ENCODE measurements around the gene SIPA1. TPM values are rescaled to one million over a fixed set of nuclear protein-coding genes. Genes with fewer than 3 reads are reported as not detected.
A peak's percentile ranks its signal among the peaks of the same experiment; 100 is the strongest.
"Not testable (repeated sequence)": the region's sequence is repeated elsewhere in the genome, so short reads cannot be mapped to it uniquely, and the experiment has no call there.

The SIPA1 gene
- total RNA-seq, 2 donors from 2014 or later: 47.9 to 69.8 TPM

- H3K36me3 ChIP-seq: peaks cover 65% of the 10 kb centered on the region
- ATAC-seq (ENCODE audit: insufficient number of reproducible peaks, low FRiP score, low read depth): no peak
These were observed 3.8 kb upstream of the SIPA1 start for GRCh38 chr11:65634109-65634436.

GRCh38 chr11:65634440-65634839, 3.5 kb upstream of the SIPA1 start:
- no peaks in the 10 kb centered on the region for H3K9me3 ChIP-seq
- H3K36me3 ChIP-seq: peaks cover 62% of the 10 kb centered on the region
- no peak overlapping the region for H3K4me3 ChIP-seq
- no peak for TF ChIP-seq CTCF (IDR thresholded peaks at IDR 0.05)
- no peaks in the 10 kb centered on the region for H3K27me3 ChIP-seq (replicated peaks; ENCODE audit: insufficient read depth)
- H3K27ac ChIP-seq: no peak overlapping the region
- DNase-seq (ENCODE audit: low spot score) (no peak), ATAC-seq (ENCODE audit: insufficient number of reproducible peaks, low FRiP score, low read depth) (no peak)
- peaks cover 20 to 24% of the 10 kb centered on the region in 2 donors for H3K4me1 ChIP-seq (ENCODE audit: control insufficient read depth in 1 of 2, low read depth in 2 of 2)

More at GRCh38 chr11:65634109-65634436, 3.8 kb upstream of the SIPA1 start:
- H3K27ac ChIP-seq: no peak overlapping the region
- peaks cover 17 to 21% of the 10 kb centered on the region in 2 donors for H3K4me1 ChIP-seq (ENCODE audit: control insufficient read depth in 1 of 2, low read depth in 2 of 2)
- no peaks in the 10 kb centered on the region for H3K27me3 ChIP-seq (replicated peaks; ENCODE audit: insufficient read depth)
- H3K9me3 ChIP-seq: no peaks in the 10 kb centered on the region
- DNase-seq (ENCODE audit: low spot score): no peak
- no peak for TF ChIP-seq CTCF (IDR thresholded peaks at IDR 0.05)
- H3K4me3 ChIP-seq: no peak overlapping the region

GRCh38 chr11:65634905-65635731, 2.8 kb upstream of the SIPA1 start:
- no peak overlapping the region for H3K4me3 ChIP-seq
- no peak for TF ChIP-seq CTCF (IDR thresholded peaks at IDR 0.05)
- no peaks in the 10 kb centered on the region for H3K27me3 ChIP-seq (replicated peaks; ENCODE audit: insufficient read depth)
- peaks cover 56% of the 10 kb centered on the region for H3K36me3 ChIP-seq
- DNase-seq (ENCODE audit: low spot score) (no peak), ATAC-seq (ENCODE audit: insufficient number of reproducible peaks, low FRiP score, low read depth) (no peak)
- no peaks in the 10 kb centered on the region for H3K9me3 ChIP-seq
- peaks cover 23 to 31% of the 10 kb centered on the region in 2 donors for H3K4me1 ChIP-seq (ENCODE audit: control insufficient read depth in 1 of 2, low read depth in 2 of 2)
- no peak overlapping the region for H3K27ac ChIP-seq

GRCh38 chr11:65636108-65637031, 1.5 kb upstream of the SIPA1 start:
- DNase-seq (ENCODE audit: low spot score): no peak
- H3K27ac ChIP-seq: peak overlapping the region; percentile 53 to 74
- no peaks in the 10 kb centered on the region for H3K9me3 ChIP-seq
- no peaks in the 10 kb centered on the region for H3K27me3 ChIP-seq (replicated peaks; ENCODE audit: insufficient read depth)
- no peak for TF ChIP-seq CTCF (IDR thresholded peaks at IDR 0.05)
- no peak overlapping the region for H3K4me3 ChIP-seq
- peaks cover 23 to 38% of the 10 kb centered on the region in 2 donors for H3K4me1 ChIP-seq (ENCODE audit: control insufficient read depth in 1 of 2, low read depth in 2 of 2)
- H3K36me3 ChIP-seq: peaks cover 46% of the 10 kb centered on the region
- no peak for ATAC-seq (ENCODE audit: insufficient number of reproducible peaks, low FRiP score, low read depth)

GRCh38 chr11:65637032-65637557, 806 bp upstream of the SIPA1 start:
- H3K4me3 ChIP-seq: no peak overlapping the region
- H3K9me3 ChIP-seq: no peaks in the 10 kb centered on the region
- H3K27ac ChIP-seq: peak overlapping the region; percentile 53 to 74
- H3K36me3 ChIP-seq: peaks cover 39% of the 10 kb centered on the region
- DNase-seq (ENCODE audit: low spot score) (no peak), ATAC-seq (ENCODE audit: insufficient number of reproducible peaks, low FRiP score, low read depth) (no peak)
- H3K27me3 ChIP-seq (replicated peaks; ENCODE audit: insufficient read depth): no peaks in the 10 kb centered on the region
- H3K4me1 ChIP-seq (ENCODE audit: control insufficient read depth in 1 of 2, low read depth in 2 of 2): peaks cover 23 to 40% of the 10 kb centered on the region in 2 donors
- TF ChIP-seq CTCF (IDR thresholded peaks at IDR 0.05): no peak

- H3K36me3 ChIP-seq: peaks cover 36% of the 10 kb centered on the region
- not testable (repeated sequence) for H3K9me3 ChIP-seq; DNase-seq (ENCODE audit: low spot score); ATAC-seq (ENCODE audit: insufficient number of reproducible peaks, low FRiP score, low read depth); H3K27me3 ChIP-seq (replicated peaks; ENCODE audit: insufficient read depth)
- peak overlapping the region; percentile 87 for H3K4me3 ChIP-seq
- peak overlapping the region in 1 of 2 donors; percentile 74 for H3K27ac ChIP-seq
- H3K4me1 ChIP-seq (ENCODE audit: control insufficient read depth in 1 of 2, low read depth in 2 of 2): peaks cover 23 to 40% of the 10 kb centered on the region in 2 donors
These were observed 1.3 kb downstream of the SIPA1 start for GRCh38 chr11:65639228-65639597.
